ENCODE data around the gene NSFL1C. TPM values are rescaled to one million over a fixed set of nuclear protein-coding genes. Genes with fewer than 3 reads are reported as not detected.
A peak's percentile ranks its signal among the peaks of the same experiment; 100 is the strongest.

NSFL1C gene
- polyA plus RNA-seq, 1 donor (not counting 4 experiments of a cell fraction or from before 2014, with no cell fraction given), result 38.8 TPM

GRCh38 chr20:1505361-1505760 is 38.7 kb upstream of the NSFL1C start:
- no peak overlapping the region for H3K4me3 ChIP-seq (ENCODE audit: control insufficient read depth in 2 of 3, extremely low read depth in 1 of 3, insufficient read depth in 2 of 3, low read depth in 1 of 3, low read length in 3 of 3)
- H3K4me1 ChIP-seq (ENCODE audit: control insufficient read depth, extremely low read depth, insufficient read depth, low read length), result peaks cover 48% of the 10 kb centered on the region
- dilution Hi-C loops (cut with MboI; ENCODE audit: extremely low pct_ligation_motif_present, low sequenced_read_pairs), result no loop called here
- H3K27ac ChIP-seq (ENCODE audit: control insufficient read depth, insufficient read depth, low read length), result peak overlapping the region; percentile 68
- peaks cover 2% of the 10 kb centered on the region for H3K9me3 ChIP-seq (ENCODE audit: control insufficient read depth, low read depth, low read length)
- no peaks in the 10 kb centered on the region for H3K9me1 ChIP-seq (ENCODE audit: control insufficient read depth, extremely low read depth, insufficient read depth, low read length)
- H3K4me2 ChIP-seq (ENCODE audit: control insufficient read depth, extremely low read depth, insufficient read depth, low read depth, low read length), result peak overlapping the region; percentile 66
- H3K36me3 ChIP-seq (ENCODE audit: control insufficient read depth in 2 of 2, extremely low read depth in 1 of 2, insufficient read depth in 2 of 2, low read length in 2 of 2), result no peaks in the 10 kb centered on the region
- H2AFZ ChIP-seq (ENCODE audit: control insufficient read depth, low read length), result no peak overlapping the region
- no peaks in the 10 kb centered on the region for H3K27me3 ChIP-seq (ENCODE audit: control insufficient read depth, extremely low read depth, insufficient read depth, low read length)
- no peak overlapping the region for H3K9ac ChIP-seq (ENCODE audit: control insufficient read depth, extremely low read depth, insufficient read depth, low read length)
- no peaks in the 10 kb centered on the region for H4K20me1 ChIP-seq (ENCODE audit: control insufficient read depth, extremely low read depth, insufficient read depth, low read length)
- TF ChIP-seq EZH2 (IDR thresholded peaks at IDR 0.05; ENCODE audit: low read length), result no peak
- TF ChIP-seq CTCF (optimal IDR thresholded peaks at IDR 0.05 in 1 of 3, IDR thresholded peaks at IDR 0.05 in 1 of 3, conservative IDR thresholded peaks at IDR 0.05 in 1 of 3; ENCODE audit: extremely low read depth in 1 of 3, insufficient read depth in 2 of 3, low read length in 3 of 3), result no peak
- DNase-seq (ENCODE audit: low read depth, low spot score) (peak; percentile 78), FAIRE-seq (peak; percentile 81)
- H3K79me2 ChIP-seq (ENCODE audit: control insufficient read depth, insufficient read depth, low read length), result no peaks in the 10 kb centered on the region

DNA sequence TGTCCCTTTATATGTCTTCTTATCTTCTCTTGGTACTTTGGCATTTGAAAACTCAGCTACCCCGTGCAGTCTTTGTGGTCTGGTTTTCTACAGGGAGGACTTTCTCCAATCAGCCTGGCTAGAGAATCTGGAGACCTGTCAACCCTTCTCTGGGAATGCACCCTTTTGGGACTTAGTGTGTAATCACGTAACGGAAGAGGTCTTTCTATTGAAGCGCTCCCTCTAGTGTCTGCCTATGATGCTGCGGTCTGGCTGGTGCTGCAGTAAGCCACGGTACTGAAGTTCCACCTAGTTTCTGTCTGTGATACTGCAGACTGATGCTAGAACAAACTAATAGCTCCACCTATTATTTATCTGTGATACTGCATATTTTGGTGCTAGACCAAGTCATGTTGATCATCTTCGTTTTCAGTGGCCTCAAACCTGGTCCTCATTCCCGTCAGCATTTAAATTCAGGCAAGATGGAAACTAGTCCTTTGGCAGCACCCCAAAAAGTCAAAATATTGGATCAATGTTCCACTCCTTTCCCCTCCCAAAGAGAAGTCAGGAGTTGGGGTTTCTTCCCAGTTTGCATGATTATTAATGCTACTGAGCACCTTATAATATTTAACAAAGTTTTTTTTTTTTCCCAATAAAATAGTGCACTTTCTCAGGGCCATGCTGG is 37.0 kb upstream of the NSFL1C start:
- Histone ChIP-seq H3K36me3 (ENCODE audit: control insufficient read depth in 2 of 2, extremely low read depth in 1 of 2, insufficient read depth in 2 of 2, low read length in 2 of 2) (no peaks in the 10 kb centered on the region), H3K27ac (ENCODE audit: control insufficient read depth, insufficient read depth, low read length) (no peak overlapping the region), H3K79me2 (ENCODE audit: control insufficient read depth, insufficient read depth, low read length) (no peaks in the 10 kb centered on the region), H3K9me1 (ENCODE audit: control insufficient read depth, extremely low read depth, insufficient read depth, low read length) (no peaks in the 10 kb centered on the region), H3K4me2 (ENCODE audit: control insufficient read depth, extremely low read depth, insufficient read depth, low read depth, low read length) (no peak overlapping the region), H2AFZ (ENCODE audit: control insufficient read depth, low read length) (no peak overlapping the region), H3K4me3 (ENCODE audit: control insufficient read depth in 2 of 3, extremely low read depth in 1 of 3, insufficient read depth in 2 of 3, low read depth in 1 of 3, low read length in 3 of 3) (no peak overlapping the region), H4K20me1 (ENCODE audit: control insufficient read depth, extremely low read depth, insufficient read depth, low read length) (no peaks in the 10 kb centered on the region), H3K9ac (ENCODE audit: control insufficient read depth, extremely low read depth, insufficient read depth, low read length) (no peak overlapping the region), H3K27me3 (ENCODE audit: control insufficient read depth, extremely low read depth, insufficient read depth, low read length) (no peaks in the 10 kb centered on the region), H3K9me3 (ENCODE audit: control insufficient read depth, low read depth, low read length) (peaks cover 2% of the 10 kb centered on the region), H3K4me1 (ENCODE audit: control insufficient read depth, extremely low read depth, insufficient read depth, low read length) (peaks cover 64% of the 10 kb centered on the region)
- dilution Hi-C loops (cut with MboI; ENCODE audit: extremely low pct_ligation_motif_present, low sequenced_read_pairs), result no loop called here
- DNase-seq (ENCODE audit: low read depth, low spot score) (peak; percentile 90), FAIRE-seq (peak; percentile 99)
- TF ChIP-seq EZH2 (IDR thresholded peaks at IDR 0.05; ENCODE audit: low read length) (no peak), CTCF (optimal IDR thresholded peaks at IDR 0.05 in 1 of 3, IDR thresholded peaks at IDR 0.05 in 1 of 3, conservative IDR thresholded peaks at IDR 0.05 in 1 of 3; ENCODE audit: extremely low read depth in 1 of 3, insufficient read depth in 2 of 3, low read length in 3 of 3) (peak; percentile 99 to 100 (median 100))
